WERI-Rb-1 (cell line): Measurements from ENCODE around the gene CARHSP1.
"Not testable (repeated sequence)": the region's sequence is repeated elsewhere in the genome, so short reads cannot be mapped to it uniquely, and the experiment has no call there.

Experiments
- DNase-seq: peaks from one replicate; pipeline ENCODE4 v3.0.0-alpha.2; 2020
- H3K27ac ChIP-seq: fragments of 250-450 bp; sonication (Bioruptor Pico); 2 replicates; pipeline ENCODE4 v1.5.1; 2020; ENCODE audit warnings: mild to moderate bottlenecking, moderate library complexity
- H3K27me3 ChIP-seq: fragments of 250-450 bp; sonication (Bioruptor Pico); 2 replicates; pipeline ENCODE4 v1.5.1; 2021; ENCODE audit warnings: mild to moderate bottlenecking, low read depth, moderate library complexity; ENCODE audit not compliant: insufficient read depth, severe bottlenecking
- H3K36me3 ChIP-seq: fragments of 250-450 bp; sonication (Bioruptor Pico); 2 replicates; pipeline ENCODE4 v1.5.1; 2020; ENCODE audit warnings: mild to moderate bottlenecking, moderate library complexity
- H3K4me3 ChIP-seq: 2 replicates; pipeline ENCODE4 v1.5.1; 2011; ENCODE audit warnings: low read depth, mild to moderate bottlenecking, control low read depth, low read length
- H3K9me3 ChIP-seq: fragments of 250-450 bp; sonication (Bioruptor Pico); 2 replicates; pipeline ENCODE4 v1.5.1; 2021; ENCODE audit warnings: mild to moderate bottlenecking, moderate library complexity; ENCODE audit not compliant: severe bottlenecking
- TF ChIP-seq, protein P1 (sequence below): IDR thresholded peaks from 2 replicates; pipeline ENCODE4 v1.5.1; 2011; ENCODE audit warnings: low read depth, mild to moderate bottlenecking, control low read depth, inconsistent platforms, low read length

Gene CARHSP1

DNA sequence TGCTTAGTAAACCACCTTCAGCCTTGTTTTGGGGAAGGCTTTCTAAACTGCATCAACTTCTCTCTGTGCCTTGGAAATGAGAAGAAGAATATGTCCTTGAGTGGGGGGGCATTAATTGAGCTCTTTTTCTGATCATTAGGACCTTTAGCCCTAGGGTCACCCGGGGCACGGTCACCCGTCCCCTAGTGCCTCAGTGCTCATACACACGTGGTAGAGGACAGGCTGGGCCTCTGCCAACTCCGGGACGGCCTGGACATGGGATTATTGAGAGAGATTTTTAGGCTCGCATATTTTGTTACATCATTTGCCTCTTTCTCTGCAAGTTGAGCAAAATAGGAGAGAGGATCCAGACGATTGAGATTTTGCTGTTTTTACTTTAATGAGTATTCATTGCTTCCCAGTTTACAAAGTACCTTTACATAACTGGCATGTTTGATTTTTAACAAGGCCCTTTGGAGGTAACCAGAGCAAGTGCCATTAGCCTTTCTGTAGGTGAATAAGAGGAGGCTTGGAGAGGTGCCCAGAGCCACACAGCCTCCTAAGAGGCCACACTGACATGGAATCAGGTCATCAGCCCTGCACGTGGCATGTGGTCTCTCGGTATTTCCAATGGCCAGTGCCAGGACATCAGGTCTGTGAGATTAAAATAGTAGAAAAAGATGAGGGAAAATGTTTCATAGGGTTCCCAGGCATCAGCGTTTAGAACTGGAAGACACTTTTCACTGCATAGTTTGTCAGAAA, 60.0 kb downstream of the CARHSP1 start:
- TF ChIP-seq, protein P1, sequence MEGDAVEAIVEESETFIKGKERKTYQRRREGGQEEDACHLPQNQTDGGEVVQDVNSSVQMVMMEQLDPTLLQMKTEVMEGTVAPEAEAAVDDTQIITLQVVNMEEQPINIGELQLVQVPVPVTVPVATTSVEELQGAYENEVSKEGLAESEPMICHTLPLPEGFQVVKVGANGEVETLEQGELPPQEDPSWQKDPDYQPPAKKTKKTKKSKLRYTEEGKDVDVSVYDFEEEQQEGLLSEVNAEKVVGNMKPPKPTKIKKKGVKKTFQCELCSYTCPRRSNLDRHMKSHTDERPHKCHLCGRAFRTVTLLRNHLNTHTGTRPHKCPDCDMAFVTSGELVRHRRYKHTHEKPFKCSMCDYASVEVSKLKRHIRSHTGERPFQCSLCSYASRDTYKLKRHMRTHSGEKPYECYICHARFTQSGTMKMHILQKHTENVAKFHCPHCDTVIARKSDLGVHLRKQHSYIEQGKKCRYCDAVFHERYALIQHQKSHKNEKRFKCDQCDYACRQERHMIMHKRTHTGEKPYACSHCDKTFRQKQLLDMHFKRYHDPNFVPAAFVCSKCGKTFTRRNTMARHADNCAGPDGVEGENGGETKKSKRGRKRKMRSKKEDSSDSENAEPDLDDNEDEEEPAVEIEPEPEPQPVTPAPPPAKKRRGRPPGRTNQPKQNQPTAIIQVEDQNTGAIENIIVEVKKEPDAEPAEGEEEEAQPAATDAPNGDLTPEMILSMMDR, result no peak

DNA sequence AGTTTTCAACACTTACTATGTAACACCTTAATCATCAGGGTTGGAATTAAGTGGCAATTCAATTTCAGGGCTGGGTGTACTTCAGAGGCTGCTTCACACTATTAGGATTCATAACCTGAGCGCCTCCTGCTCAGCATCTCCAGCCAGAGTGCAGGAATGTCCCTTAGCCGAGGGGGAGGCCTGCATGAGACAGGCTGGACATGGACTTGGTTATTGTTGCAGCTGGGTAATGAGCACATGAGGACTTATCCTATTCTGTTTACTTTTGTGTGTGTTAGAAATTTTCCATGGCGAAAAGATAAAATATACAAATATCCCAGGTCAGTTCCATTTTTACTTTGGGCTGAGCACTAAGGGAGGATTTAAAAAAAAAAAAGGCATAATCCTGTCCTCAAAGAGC, 60.8 kb downstream of the CARHSP1 start:
- Histone ChIP-seq H3K9me3 (no peaks in the 10 kb centered on the region), H3K27ac (no peak overlapping the region), H3K36me3 (peaks cover 70% of the 10 kb centered on the region), H3K4me3 (no peak overlapping the region), H3K27me3 (no peaks in the 10 kb centered on the region)
- no peak for DNase-seq
- TF ChIP-seq, protein P1, result no peak

More for the DNA sequence above, 60.0 kb downstream of the CARHSP1 start:
- Histone ChIP-seq H3K9me3 (no peaks in the 10 kb centered on the region), H3K27me3 (no peaks in the 10 kb centered on the region), H3K36me3 (peaks cover 73% of the 10 kb centered on the region), H3K27ac (no peak overlapping the region), H3K4me3 (no peak overlapping the region)
- DNase-seq, result no peak

DNA sequence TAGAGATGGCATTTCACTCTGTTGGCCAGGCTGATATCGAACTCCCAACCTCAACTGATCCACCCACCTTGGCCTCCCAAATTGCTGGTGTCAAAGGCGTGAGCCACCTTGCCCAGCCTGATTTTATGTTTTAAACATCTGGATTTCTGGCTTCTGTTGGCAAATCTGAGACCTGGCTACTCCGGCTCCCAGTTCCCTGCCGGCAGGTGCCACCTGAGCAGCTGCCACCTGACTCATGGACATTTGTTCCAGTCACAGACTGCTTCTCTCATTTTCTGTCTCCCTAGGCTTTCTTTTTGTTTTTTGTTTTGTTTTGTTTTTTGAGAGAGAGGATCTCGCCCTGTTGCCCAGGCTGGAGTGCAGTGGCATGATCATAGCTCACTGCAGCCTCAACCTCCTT, 61.6 kb downstream of the CARHSP1 start:
- TF ChIP-seq, protein P1, result no peak
- Histone ChIP-seq H3K27ac (no peak overlapping the region), H3K9me3 (no peaks in the 10 kb centered on the region), H3K27me3 (no peaks in the 10 kb centered on the region), H3K4me3 (no peak overlapping the region), H3K36me3 (peaks cover 72% of the 10 kb centered on the region)
- DNase-seq, result no peak

DNA sequence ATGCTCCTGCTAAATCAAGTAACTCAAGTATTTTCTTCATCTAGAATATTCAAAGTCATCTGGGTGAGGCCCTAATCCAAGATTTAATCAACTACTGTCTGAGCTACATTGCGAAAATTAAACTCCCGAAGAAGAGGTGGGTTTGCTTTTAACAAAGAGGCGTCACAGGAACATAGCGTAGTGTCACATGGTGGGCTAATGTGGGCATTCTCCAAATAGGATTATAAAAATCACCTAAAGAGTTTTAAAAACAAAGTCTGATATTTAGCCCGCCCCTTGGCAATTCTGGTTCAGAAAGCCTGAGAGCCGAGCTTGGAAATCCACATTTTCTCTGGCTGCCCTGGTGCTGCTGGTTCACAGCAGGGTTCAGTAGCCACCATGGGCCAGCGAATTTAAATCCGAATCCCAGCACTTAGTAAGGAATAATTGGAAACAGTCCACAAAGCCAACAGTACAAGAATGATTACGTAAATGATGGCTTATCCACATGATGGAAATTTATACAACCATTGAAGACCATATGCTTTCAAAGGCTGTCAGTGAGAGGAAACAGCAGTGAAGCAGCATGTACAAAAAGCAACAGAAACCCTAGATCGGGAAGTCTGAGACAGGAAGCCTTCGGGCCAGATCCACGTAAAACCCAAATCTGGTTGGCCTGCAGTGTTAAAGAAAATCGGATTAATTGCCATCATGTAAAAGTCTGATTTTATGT, 62.4 kb downstream of the CARHSP1 start:
- Histone ChIP-seq H3K9me3 (no peaks in the 10 kb centered on the region), H3K27ac (no peak overlapping the region), H3K36me3 (peaks cover 66% of the 10 kb centered on the region), H3K27me3 (no peaks in the 10 kb centered on the region), H3K4me3 (no peak overlapping the region)
- TF ChIP-seq, protein P1, result no peak
- no peak for DNase-seq

DNA sequence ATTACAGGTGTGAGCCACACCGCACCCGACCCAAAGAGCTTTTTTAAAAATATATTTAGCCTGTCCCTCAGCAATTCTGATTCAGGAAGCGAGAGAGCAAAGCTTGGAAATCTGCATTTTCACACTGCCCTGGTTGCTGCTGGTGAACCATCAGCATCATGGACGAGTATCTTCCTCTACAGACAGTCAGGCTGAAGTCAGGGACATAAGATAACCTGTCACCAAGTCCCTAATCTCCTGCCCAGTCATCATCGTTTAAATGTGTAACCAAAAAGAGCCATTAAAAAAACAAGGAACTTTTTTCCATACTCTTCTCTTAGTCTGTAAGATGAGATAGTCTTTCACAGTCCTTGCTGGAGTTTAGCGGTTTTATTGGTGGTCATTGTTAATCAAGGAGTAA, 64.5 kb downstream of the CARHSP1 start:
- H3K36me3 ChIP-seq, result peaks cover 56% of the 10 kb centered on the region
- DNase-seq, result no peak
- TF ChIP-seq, protein P1, result no peak
- no peaks in the 10 kb centered on the region for H3K27me3 ChIP-seq
- no peak overlapping the region for H3K4me3 ChIP-seq
- no peak overlapping the region for H3K27ac ChIP-seq
- H3K9me3 ChIP-seq, result no peaks in the 10 kb centered on the region

DNA sequence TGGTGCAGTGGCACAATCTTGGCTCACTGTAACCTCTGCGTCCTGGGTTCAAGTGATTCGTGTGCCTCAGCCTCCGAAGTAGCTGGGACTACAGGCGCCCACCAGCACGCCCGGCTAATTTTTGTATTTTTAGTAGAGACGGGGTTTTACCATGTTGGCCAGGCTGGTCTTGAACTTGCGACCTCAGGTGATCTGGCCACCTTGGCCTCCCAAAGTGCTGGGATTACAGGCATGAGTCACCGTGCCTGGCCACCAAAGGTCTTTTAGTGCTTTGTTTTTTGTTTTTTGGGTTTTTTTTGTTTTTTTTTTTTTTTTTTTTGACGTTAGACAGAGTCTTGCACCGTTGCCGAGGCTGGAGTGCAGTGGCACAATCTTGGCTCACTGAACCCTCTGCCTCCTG, 65.1 kb downstream of the CARHSP1 start:
- H3K4me3 ChIP-seq, H3K27me3 ChIP-seq: not testable (repeated sequence)
- H3K36me3 ChIP-seq, result peaks cover 53% of the 10 kb centered on the region

More for the DNA sequence above, 65.1 kb downstream of the CARHSP1 start:
- H3K27ac ChIP-seq, DNase-seq, H3K9me3 ChIP-seq: not testable (repeated sequence)
